ENCODE data around the gene ARHGAP18. TPM values are rescaled to one million over a fixed set of nuclear protein-coding genes. Genes with fewer than 3 reads are reported as not detected.
A peak's percentile ranks its signal among the peaks of the same experiment; 100 is the strongest.

The ARHGAP18 gene
- total and polyA plus RNA-seq, 2 experiments from 2014 or later = 4.3 to 5.0 TPM

GRCh38 chr6:129713806-129714333 is 3.9 kb upstream of the ARHGAP18 start (continued):
- TF ChIP-seq, protein P1, sequence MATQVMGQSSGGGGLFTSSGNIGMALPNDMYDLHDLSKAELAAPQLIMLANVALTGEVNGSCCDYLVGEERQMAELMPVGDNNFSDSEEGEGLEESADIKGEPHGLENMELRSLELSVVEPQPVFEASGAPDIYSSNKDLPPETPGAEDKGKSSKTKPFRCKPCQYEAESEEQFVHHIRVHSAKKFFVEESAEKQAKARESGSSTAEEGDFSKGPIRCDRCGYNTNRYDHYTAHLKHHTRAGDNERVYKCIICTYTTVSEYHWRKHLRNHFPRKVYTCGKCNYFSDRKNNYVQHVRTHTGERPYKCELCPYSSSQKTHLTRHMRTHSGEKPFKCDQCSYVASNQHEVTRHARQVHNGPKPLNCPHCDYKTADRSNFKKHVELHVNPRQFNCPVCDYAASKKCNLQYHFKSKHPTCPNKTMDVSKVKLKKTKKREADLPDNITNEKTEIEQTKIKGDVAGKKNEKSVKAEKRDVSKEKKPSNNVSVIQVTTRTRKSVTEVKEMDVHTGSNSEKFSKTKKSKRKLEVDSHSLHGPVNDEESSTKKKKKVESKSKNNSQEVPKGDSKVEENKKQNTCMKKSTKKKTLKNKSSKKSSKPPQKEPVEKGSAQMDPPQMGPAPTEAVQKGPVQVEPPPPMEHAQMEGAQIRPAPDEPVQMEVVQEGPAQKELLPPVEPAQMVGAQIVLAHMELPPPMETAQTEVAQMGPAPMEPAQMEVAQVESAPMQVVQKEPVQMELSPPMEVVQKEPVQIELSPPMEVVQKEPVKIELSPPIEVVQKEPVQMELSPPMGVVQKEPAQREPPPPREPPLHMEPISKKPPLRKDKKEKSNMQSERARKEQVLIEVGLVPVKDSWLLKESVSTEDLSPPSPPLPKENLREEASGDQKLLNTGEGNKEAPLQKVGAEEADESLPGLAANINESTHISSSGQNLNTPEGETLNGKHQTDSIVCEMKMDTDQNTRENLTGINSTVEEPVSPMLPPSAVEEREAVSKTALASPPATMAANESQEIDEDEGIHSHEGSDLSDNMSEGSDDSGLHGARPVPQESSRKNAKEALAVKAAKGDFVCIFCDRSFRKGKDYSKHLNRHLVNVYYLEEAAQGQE (IDR thresholded peaks at IDR 0.05; ENCODE audit: unreplicated experiment) = no peak
- TF ChIP-seq CREB1 (CRISPR knock-in tag; IDR thresholded peaks at IDR 0.05; ENCODE audit: low read depth) (no peak), ZNF331 (CRISPR knock-in tag; IDR thresholded peaks at IDR 0.05; ENCODE audit: low read depth) (no peak), CTCF (conservative IDR thresholded peaks at IDR 0.05; ENCODE audit: low read depth in 2 of 2) (no peak), EZH2phosphoT487 (IDR thresholded peaks at IDR 0.05; ENCODE audit: unreplicated experiment) (no peak), STAT1 (IDR thresholded peaks at IDR 0.05; ENCODE audit: unreplicated experiment) (no peak)

DNA sequence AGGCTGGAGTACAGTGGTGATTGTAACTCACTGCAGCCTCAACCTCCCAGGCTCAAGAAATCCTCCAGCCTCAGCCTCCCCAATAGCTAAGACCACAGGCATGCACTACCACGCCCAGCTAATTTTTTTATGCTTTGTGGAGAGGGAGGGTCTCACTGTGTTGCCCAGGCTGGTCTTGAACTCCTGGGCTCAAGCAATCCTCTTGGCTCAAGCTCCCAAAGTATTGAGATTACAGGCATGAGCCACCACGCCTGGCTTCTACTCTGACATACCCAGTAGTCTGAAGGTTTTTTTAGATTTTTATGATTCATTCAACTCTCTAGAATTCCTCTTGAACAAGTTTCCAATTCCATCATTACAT is 1.3 kb upstream of the ARHGAP18 start:
- H3K4me1 ChIP-seq (ENCODE audit: insufficient read depth) = peaks cover 3% of the 10 kb centered on the region; the same call in 1 of the 2 replicates
- no peaks in the 10 kb centered on the region for H3K27me3 ChIP-seq (ENCODE audit: insufficient read depth)
- no peaks in the 10 kb centered on the region for H3K9me2 ChIP-seq (ENCODE audit: insufficient read depth)
- Mint-ChIP-seq H3K4me1 (peaks cover 33% of the 10 kb centered on the region), H3K27ac (peak overlapping the region; percentile 40; the same call in 1 of the 2 replicates), H3K27me3 (ENCODE audit: insufficient read depth, low read depth, poor library complexity) (peaks cover 4% of the 10 kb centered on the region), H3K36me3 (ENCODE audit: low read depth) (no peaks in the 10 kb centered on the region), H3K9me3 (no peaks in the 10 kb centered on the region; the same call in 2 of the 3 replicates), H3K4me3 (peak overlapping the region; percentile 94; the same call in 2 of the 3 replicates)
- H4K20me1 ChIP-seq (replicated peaks; ENCODE audit: insufficient read depth) = no peaks in the 10 kb centered on the region
- H3F3A ChIP-seq (replicated peaks; ENCODE audit: low read depth) = no peaks in the 10 kb centered on the region
- no peak overlapping the region for H3K27ac ChIP-seq (ENCODE audit: low read depth)
- no peaks in the 10 kb centered on the region for H3K79me2 ChIP-seq (replicated peaks; ENCODE audit: insufficient read depth)
- no peak overlapping the region for H3K4me3 ChIP-seq
- no peak for ATAC-seq
- no peak for DNase-seq (ENCODE audit: low spot score)
- H2AFZ ChIP-seq = no peak overlapping the region
- no peak overlapping the region for H3K4me2 ChIP-seq
- no peaks in the 10 kb centered on the region for H3K36me3 ChIP-seq (ENCODE audit: insufficient read depth)
- TF ChIP-seq NANOG (IDR thresholded peaks at IDR 0.05; ENCODE audit: borderline replicate concordance) (no peak), ZNF331 (CRISPR knock-in tag; IDR thresholded peaks at IDR 0.05; ENCODE audit: low read depth) (no peak), POLR2AphosphoS5 (IDR thresholded peaks at IDR 0.05; ENCODE audit: low read depth) (no peak), CTCF (conservative IDR thresholded peaks at IDR 0.05; ENCODE audit: low read depth in 2 of 2) (no peak), EZH2phosphoT487 (IDR thresholded peaks at IDR 0.05; ENCODE audit: unreplicated experiment) (no peak), JUNB (IDR thresholded peaks at IDR 0.05; ENCODE audit: unreplicated experiment) (no peak), CREB1 (CRISPR knock-in tag; IDR thresholded peaks at IDR 0.05; ENCODE audit: low read depth) (no peak), ZNF114 (CRISPR knock-in tag; IDR thresholded peaks at IDR 0.05) (no peak), EZH2 (IDR thresholded peaks at IDR 0.05; ENCODE audit: low read depth, unreplicated experiment) (no peak)
- TF ChIP-seq, protein P2, sequence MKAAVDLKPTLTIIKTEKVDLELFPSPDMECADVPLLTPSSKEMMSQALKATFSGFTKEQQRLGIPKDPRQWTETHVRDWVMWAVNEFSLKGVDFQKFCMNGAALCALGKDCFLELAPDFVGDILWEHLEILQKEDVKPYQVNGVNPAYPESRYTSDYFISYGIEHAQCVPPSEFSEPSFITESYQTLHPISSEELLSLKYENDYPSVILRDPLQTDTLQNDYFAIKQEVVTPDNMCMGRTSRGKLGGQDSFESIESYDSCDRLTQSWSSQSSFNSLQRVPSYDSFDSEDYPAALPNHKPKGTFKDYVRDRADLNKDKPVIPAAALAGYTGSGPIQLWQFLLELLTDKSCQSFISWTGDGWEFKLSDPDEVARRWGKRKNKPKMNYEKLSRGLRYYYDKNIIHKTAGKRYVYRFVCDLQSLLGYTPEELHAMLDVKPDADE (IDR thresholded peaks at IDR 0.05) = no peak
- TF ChIP-seq, protein P1 (IDR thresholded peaks at IDR 0.05; ENCODE audit: unreplicated experiment) = no peak
